Measurements from ENCODE around the gene LAMB3. TPM values are rescaled to one million over a fixed set of nuclear protein-coding genes. Genes with fewer than 3 reads are reported as not detected.

LAMB3 gene
- total RNA-seq, 1 donor from 2014 or later: 4.2 TPM

GRCh38 chr1:209635850-209636249, 16.4 kb downstream of the LAMB3 start:
- no peaks in the 10 kb centered on the region for H3K36me3 ChIP-seq (ENCODE audit: insufficient read depth, low read length)
- Mint-ChIP-seq H3K27ac (ENCODE audit: unreplicated experiment) (no peak overlapping the region), H3K9me3 (ENCODE audit: unreplicated experiment) (no peaks in the 10 kb centered on the region), H3K36me3 (ENCODE audit: low read depth, unreplicated experiment) (peaks cover 3% of the 10 kb centered on the region), H3K27me3 (ENCODE audit: low read depth, unreplicated experiment) (peaks cover 45% of the 10 kb centered on the region), H3K4me1 (ENCODE audit: low read depth, unreplicated experiment) (peaks cover 3% of the 10 kb centered on the region), H3K4me3 (ENCODE audit: unreplicated experiment) (no peak overlapping the region)
- DNase-seq (ENCODE audit: low read depth) (no peak), FAIRE-seq (no peak)
- no peak for TF ChIP-seq EZH2 (IDR thresholded peaks at IDR 0.05; ENCODE audit: insufficient read depth, low read length)
- H3K4me3 ChIP-seq (ENCODE audit: insufficient read depth, low read depth, low read length): no peak overlapping the region
- H3K27ac ChIP-seq (ENCODE audit: low read depth, low read length): no peak overlapping the region
- H3K27me3 ChIP-seq (ENCODE audit: insufficient read depth, low read length): no peaks in the 10 kb centered on the region
- no peaks in the 10 kb centered on the region for H4K20me1 ChIP-seq (ENCODE audit: insufficient read depth, low read length)
- no peak overlapping the region for H3K4me2 ChIP-seq (ENCODE audit: low read length)
- H2AFZ ChIP-seq (ENCODE audit: low read depth, low read length): no peak overlapping the region
- H3K79me2 ChIP-seq (ENCODE audit: insufficient read depth, low read length): no peaks in the 10 kb centered on the region
- peaks cover 9% of the 10 kb centered on the region for H3K4me1 ChIP-seq (ENCODE audit: insufficient read depth, low read length)
- no peak overlapping the region for H3K9ac ChIP-seq (ENCODE audit: low read length)
- H3K9me3 ChIP-seq (ENCODE audit: insufficient read depth, low read depth, low read length): no peaks in the 10 kb centered on the region

- H3K4me1 Mint-ChIP-seq (ENCODE audit: low read depth, unreplicated experiment): peaks cover 3% of the 10 kb centered on the region
- no peaks in the 10 kb centered on the region for H3K9me3 ChIP-seq (ENCODE audit: insufficient read depth, low read depth, low read length)
- no peaks in the 10 kb centered on the region for H3K27me3 ChIP-seq (ENCODE audit: insufficient read depth, low read length)
- H3K27ac Mint-ChIP-seq (ENCODE audit: unreplicated experiment): no peak overlapping the region
- H3K4me3 ChIP-seq (ENCODE audit: insufficient read depth, low read depth, low read length): no peak overlapping the region
- TF ChIP-seq EZH2 (IDR thresholded peaks at IDR 0.05; ENCODE audit: insufficient read depth, low read length): no peak
- no peak for TF ChIP-seq CTCF (IDR thresholded peaks at IDR 0.05; ENCODE audit: insufficient read depth, low read depth, low read length)
- H3K9ac ChIP-seq (ENCODE audit: low read length): no peak overlapping the region
- FAIRE-seq (no peak), DNase-seq (ENCODE audit: low read depth) (no peak)
- H3K4me2 ChIP-seq (ENCODE audit: low read length): peak overlapping the region; percentile 26
- H4K20me1 ChIP-seq (ENCODE audit: insufficient read depth, low read length): no peaks in the 10 kb centered on the region
- H3K4me3 Mint-ChIP-seq (ENCODE audit: unreplicated experiment): no peak overlapping the region
- peaks cover 42% of the 10 kb centered on the region for H3K27me3 Mint-ChIP-seq (ENCODE audit: low read depth, unreplicated experiment)
- H3K36me3 Mint-ChIP-seq (ENCODE audit: low read depth, unreplicated experiment): peaks cover 3% of the 10 kb centered on the region
- H3K4me1 ChIP-seq (ENCODE audit: insufficient read depth, low read length): peaks cover 9% of the 10 kb centered on the region
- no peaks in the 10 kb centered on the region for H3K36me3 ChIP-seq (ENCODE audit: insufficient read depth, low read length)
- H3K79me2 ChIP-seq (ENCODE audit: insufficient read depth, low read length): no peaks in the 10 kb centered on the region
- H2AFZ ChIP-seq (ENCODE audit: low read depth, low read length): no peak overlapping the region
- peaks cover 2% of the 10 kb centered on the region for H3K9me3 Mint-ChIP-seq (ENCODE audit: unreplicated experiment)
- peak overlapping the region; percentile 18 for H3K27ac ChIP-seq (ENCODE audit: low read depth, low read length)
Measured at GRCh38 chr1:209634005-209634737, 18.1 kb downstream of the LAMB3 start.

- Histone ChIP-seq H3K36me3 (ENCODE audit: insufficient read depth, low read length) (no peaks in the 10 kb centered on the region), H3K27ac (ENCODE audit: low read depth, low read length) (no peak overlapping the region), H3K4me2 (ENCODE audit: low read length) (peak overlapping the region; percentile 26), H3K27me3 (ENCODE audit: insufficient read depth, low read length) (no peaks in the 10 kb centered on the region), H3K79me2 (ENCODE audit: insufficient read depth, low read length) (no peaks in the 10 kb centered on the region), H2AFZ (ENCODE audit: low read depth, low read length) (no peak overlapping the region), H3K4me1 (ENCODE audit: insufficient read depth, low read length) (peaks cover 9% of the 10 kb centered on the region), H3K4me3 (ENCODE audit: insufficient read depth, low read depth, low read length) (no peak overlapping the region), H3K9me3 (ENCODE audit: insufficient read depth, low read depth, low read length) (no peaks in the 10 kb centered on the region), H4K20me1 (ENCODE audit: insufficient read depth, low read length) (no peaks in the 10 kb centered on the region), H3K9ac (ENCODE audit: low read length) (no peak overlapping the region)
- Mint-ChIP-seq H3K4me3 (ENCODE audit: unreplicated experiment) (no peak overlapping the region), H3K36me3 (ENCODE audit: low read depth, unreplicated experiment) (peaks cover 3% of the 10 kb centered on the region), H3K9me3 (ENCODE audit: unreplicated experiment) (peaks cover 2% of the 10 kb centered on the region), H3K4me1 (ENCODE audit: low read depth, unreplicated experiment) (peaks cover 9% of the 10 kb centered on the region), H3K27ac (ENCODE audit: unreplicated experiment) (no peak overlapping the region), H3K27me3 (ENCODE audit: low read depth, unreplicated experiment) (peaks cover 38% of the 10 kb centered on the region)
- peak; percentile 63 for DNase-seq (ENCODE audit: low read depth)
- TF ChIP-seq CTCF (IDR thresholded peaks at IDR 0.05; ENCODE audit: insufficient read depth, low read depth, low read length) (no peak), EZH2 (IDR thresholded peaks at IDR 0.05; ENCODE audit: insufficient read depth, low read length) (no peak)
- peak; percentile 43 for FAIRE-seq
Measured at GRCh38 chr1:209633335-209633997, 18.8 kb downstream of the LAMB3 start.

Measured in astrocyte (in vitro differentiated cells and primary cell).